GM04503 (cell line): ENCODE measurements around the gene HCN2.
"Not testable (repeated sequence)": the region's sequence is repeated elsewhere in the genome, so short reads cannot be mapped to it uniquely, and the experiment has no call there.

Experiments
- DNase-seq: peaks from one replicate; pipeline ENCODE4 v3.0.0-alpha.2; 2012; ENCODE audit warnings: low read depth

The HCN2 gene

GRCh38 chr19:620166-620862 lies 30.6 kb downstream of the HCN2 start:
- DNase-seq = no peak

GRCh38 chr19:621191-621590 lies 31.5 kb downstream of the HCN2 start:
- not testable (repeated sequence) for DNase-seq

GRCh38 chr19:621819-622218 lies 32.1 kb downstream of the HCN2 start:
- no peak for DNase-seq

GRCh38 chr19:622666-623065 lies 33.0 kb downstream of the HCN2 start:
- DNase-seq = no peak

GRCh38 chr19:623175-623916 lies 33.7 kb downstream of the HCN2 start:
- no peak for DNase-seq

- peak; percentile 71 for DNase-seq
These were observed 34.3 kb downstream of the HCN2 start for GRCh38 chr19:623974-624373.

- no peak for DNase-seq
These were observed 34.9 kb downstream of the HCN2 start for GRCh38 chr19:624433-625109.

GRCh38 chr19:625257-625656 lies 35.6 kb downstream of the HCN2 start:
- no peak for DNase-seq

GRCh38 chr19:626566-626965 lies 36.9 kb downstream of the HCN2 start:
- DNase-seq = not testable (repeated sequence)

- no peak for DNase-seq
These were observed 38.5 kb downstream of the HCN2 start for GRCh38 chr19:628168-628567.

GRCh38 chr19:629515-629914 lies 39.8 kb downstream of the HCN2 start:
- DNase-seq = not testable (repeated sequence)

- no peak for DNase-seq
These were observed 40.5 kb downstream of the HCN2 start for GRCh38 chr19:629961-630714.

- no peak for DNase-seq
These were observed 42.9 kb downstream of the HCN2 start for GRCh38 chr19:632579-633067.

- peak; percentile 87 for DNase-seq
These were observed 43.5 kb downstream of the HCN2 start, which contains the start of gene POLRMT for GRCh38 chr19:633068-633785. TSS of gene POLRMT (minus strand) at chr19:633537. CDS start at chr19:633512, 25 bp downstream.

GRCh38 chr19:633786-634639 lies 44.3 kb downstream of the HCN2 start:
- no peak for DNase-seq

GRCh38 chr19:634975-635652 lies 45.4 kb downstream of the HCN2 start:
- DNase-seq = no peak

GRCh38 chr19:638906-639252 lies 49.2 kb downstream of the HCN2 start:
- DNase-seq = no peak

GRCh38 chr19:639253-640160 lies 49.8 kb downstream of the HCN2 start, which contains the start of gene FGF22:
TSS of gene FGF22 (plus strand) at chr19:639879. CDS start at chr19:639926, 47 bp downstream.
- peak; percentile 28 for DNase-seq

GRCh38 chr19:640161-640558 lies 50.5 kb downstream of the HCN2 start:
- no peak for DNase-seq
